Panc1 (cell line): ENCODE measurements around the gene SLC6A6. TPM values are rescaled to one million over a fixed set of nuclear protein-coding genes. Genes with fewer than 3 reads are reported as not detected.

ENCODE experiments used
- ATAC-seq: fragments of 200-7000 bp; cut with Tn5 transposase; 2 replicates; pipeline ENCODE4 v1.9.1; 2020; ENCODE audit warnings: mild to moderate bottlenecking, moderate library complexity
- BruUV-seq: library from RNA; stranded (reverse); fragments of 400-500 nt; replicated peaks from 2 replicates; lab custom pipeline; 2021; lab: Mats Ljungman, UMichigan
- CTCF ChIA-PET: fragments of 300-600 bp; sonication (Branson Sonifier 250); formaldehyde crosslinking; loops from one replicate; lab custom pipeline; 2022; ENCODE audit warnings: antibody characterized with exemption; lab: Charles Lee
- POLR2A ChIA-PET: fragments of 300-600 bp; sonication (Branson Sonifier 250); formaldehyde crosslinking; loops from one replicate; lab custom pipeline; 2022; ENCODE audit warnings: antibody characterized with exemption; lab: Charles Lee
- DNase-seq: peaks from one replicate; pipeline ENCODE4 v3.0.0-alpha.2; 2010; ENCODE audit warnings: low read depth, low spot score
- H3K27ac ChIP-seq: 2 replicates; pipeline ENCODE4 v1.5.1; 2011; ENCODE audit warnings: mild to moderate bottlenecking, low read length, inconsistent platforms
- H3K27me3 ChIP-seq: fragments of 200-500 bp; sonication (Bioruptor generic); 2 replicates; pipeline ENCODE4 v1.6.0; 2014; ENCODE audit warnings: low read length, inconsistent platforms; ENCODE audit not compliant: control insufficient read depth, insufficient read depth
- H3K36me3 ChIP-seq: fragments of 200-500 bp; sonication (Bioruptor generic); 2 replicates; pipeline ENCODE4 v1.5.1; 2014; ENCODE audit warnings: inconsistent platforms, mild to moderate bottlenecking, low read length, moderate library complexity; ENCODE audit not compliant: control insufficient read depth, insufficient read depth
- H3K4me1 ChIP-seq: 2 replicates; pipeline ENCODE4 v1.5.1; 2011; ENCODE audit warnings: inconsistent platforms, mild to moderate bottlenecking, low read length, moderate library complexity; ENCODE audit not compliant: control insufficient read depth, insufficient read depth
- H3K4me3 ChIP-seq, 2 experiments: 2 replicates each; pipeline ENCODE4 v1.5.1; 2011 to 2012; ENCODE audit warnings: low read depth in 2 of 2, low read length in 2 of 2, mild to moderate bottlenecking in 2 of 2, inconsistent platforms in 1 of 2, moderate library complexity in 1 of 2
- H3K9me3 ChIP-seq: fragments of 200-500 bp; sonication (Bioruptor generic); 2 replicates; pipeline ENCODE4 v1.5.1; 2014; ENCODE audit warnings: low read depth, mild to moderate bottlenecking, inconsistent platforms, low read length, moderate library complexity; ENCODE audit not compliant: control insufficient read depth, insufficient read depth
- CTCF ChIP-seq: fragments of 450-650 bp; IDR thresholded peaks from 2 replicates; pipeline ENCODE4 v1.5.1; 2017; ENCODE audit warnings: mild to moderate bottlenecking
- POLR2AphosphoS5 ChIP-seq: IDR thresholded peaks from 2 replicates; pipeline ENCODE4 v1.6.1; 2012; ENCODE audit warnings: mild to moderate bottlenecking, low read depth, low read length, moderate library complexity
- REST ChIP-seq, 2 experiments: IDR thresholded peaks; 2 replicates each; pipeline ENCODE4 v1.6.1; 2011 to 2012; ENCODE audit warnings: low read depth in 2 of 2, control low read depth in 1 of 2, low read length in 1 of 2, mild to moderate bottlenecking in 1 of 2, moderate library complexity in 1 of 2; ENCODE audit not compliant: insufficient read depth in 1 of 2
- SIN3A ChIP-seq: IDR thresholded peaks from 2 replicates; pipeline ENCODE4 v1.6.1; 2012; ENCODE audit warnings: low read depth, mild to moderate bottlenecking, low read length, moderate library complexity, borderline replicate concordance; ENCODE audit not compliant: insufficient read depth
- TCF7L2 ChIP-seq: IDR thresholded peaks from 2 replicates; pipeline ENCODE4 v1.6.1; 2011; ENCODE audit warnings: mild to moderate bottlenecking, low read depth, low read length, inconsistent platforms
- in situ Hi-C: cut with HindIII; loops from 2 replicates; pipeline ENCODE4 v1.10.0; 2016; ENCODE audit warnings: low sequenced_read_pairs, low pct_unique_long_range_greater_than_20kb
- intact Hi-C: fragments of 100-400 bp; cut with micrococcal nuclease; formaldehyde crosslinking; loops from one replicate; pipeline ENCODE4 v1.10.0; 2022; ENCODE audit not compliant: unreplicated experiment
- total RNA-seq: library from RNA; stranded (reverse); gene quantifications from one replicate; pipeline ENCODE4 v1.2.1, GENCODE V29; 2021; ENCODE audit not compliant: unreplicated experiment

SLC6A6 gene
- total RNA-seq, 1 experiment from 2014 or later = 61.0 TPM

GRCh38 chr3:14418296-14419250, 16.2 kb downstream of the SLC6A6 start:
- in situ Hi-C loops = no loop called here
- TF ChIP-seq SIN3A (no peak), REST (IDR thresholded peaks at IDR 0.05; ENCODE audit: insufficient read depth in 1 of 2, low read depth in 2 of 2, low read length in 1 of 2) (no peak), TCF7L2 (no peak), POLR2AphosphoS5 (no peak), CTCF (no peak)
- Histone ChIP-seq H3K4me3 (no peak overlapping the region), H3K27me3 (no peaks in the 10 kb centered on the region), H3K9me3 (no peaks in the 10 kb centered on the region), H3K4me1 (peaks cover 50% of the 10 kb centered on the region), H3K27ac (no peak overlapping the region), H3K36me3 (no peaks in the 10 kb centered on the region)
- intact Hi-C loops = no loop called here
- POLR2A ChIA-PET = no interaction called here
- ATAC-seq (no peak), DNase-seq (no peak)
- CTCF ChIA-PET = no interaction called here
- no TSS peak for BruUV-seq

- no peak for DNase-seq
- Histone ChIP-seq H3K4me3 (no peak overlapping the region), H3K36me3 (no peaks in the 10 kb centered on the region), H3K27ac (peak overlapping the region; percentile 39; the same call in 1 of the 2 replicates), H3K27me3 (no peaks in the 10 kb centered on the region), H3K9me3 (no peaks in the 10 kb centered on the region), H3K4me1 (peaks cover 57% of the 10 kb centered on the region)
- no peak for ATAC-seq
- TF ChIP-seq REST (IDR thresholded peaks at IDR 0.05; ENCODE audit: insufficient read depth in 1 of 2, low read depth in 2 of 2, low read length in 1 of 2) = no peak
- TF ChIP-seq POLR2AphosphoS5 = no peak
- no peak for TF ChIP-seq SIN3A
- no peak for TF ChIP-seq CTCF
- no peak for TF ChIP-seq TCF7L2
- ChIA-PET CTCF (no interaction called here), POLR2A (no interaction called here)
- intact Hi-C loops = no loop called here
- no TSS peak for BruUV-seq
- in situ Hi-C loops = no loop called here
Observed at GRCh38 chr3:14422016-14422963, 19.9 kb downstream of the SLC6A6 start.
